Heart left ventricle (tissue), 13 donors: Measurements from ENCODE around the gene C4B.

Source experiments
- POLR2A ChIP-seq, 2 donors: fragments of 450-650 bp; IDR thresholded peaks; one replicate each; pipeline ENCODE4 v1.6.1; 2017; ENCODE audit warnings: antibody characterized with exemption in 2 of 2, mild to moderate bottlenecking in 2 of 2, moderate library complexity in 2 of 2
- TF ChIP-seq, protein P1 (sequence below), 12 donors: fragments of 200-600 bp; sonication (generic) in 4 of 12; IDR thresholded peaks; one replicate each; pipeline versions ENCODE4 v1.5.0 to v1.8.0; 2018 to 2022; ENCODE audit warnings: antibody characterized with exemption in 12 of 12, mild to moderate bottlenecking in 5 of 12
- donor health status: ischemic (EF 13 %, LVEDD 7.1; RV severe dilation, severe dysfunction).
- donor health status: DM: no; HTN: yes; CAD: no.
- donor health status: DM: no; HTN: no; CAD: no.
- donor health status: ischemic (EF 25% LVEDD 6.9; RV normal size, moderate dysfunction).
- donor health status: ischemic (EF 25% LVEDD 5.7; RV mildly dilated, moderate dysfunction).
- donor health status: ischemic (EF 35%, LVEDD 5.7; RV mildly dilated, moderate dysfunction).
- donor health status: nonischemic (EF 11% LVEDD 7.7; RV severe dilation, severe dysfunction).
- donor health status: DM: yes; HTN: yes; CAD: no.
- donor health status: PGD.
- donor health status: ischemic (EF 29% LVEDD 5.4; RV normal size, mild dysfunction).
- donor health status: nonischemic (EF 23%, LVEDD 6.1; RV moderate dilation, normal function).

- TF ChIP-seq, protein P1, sequence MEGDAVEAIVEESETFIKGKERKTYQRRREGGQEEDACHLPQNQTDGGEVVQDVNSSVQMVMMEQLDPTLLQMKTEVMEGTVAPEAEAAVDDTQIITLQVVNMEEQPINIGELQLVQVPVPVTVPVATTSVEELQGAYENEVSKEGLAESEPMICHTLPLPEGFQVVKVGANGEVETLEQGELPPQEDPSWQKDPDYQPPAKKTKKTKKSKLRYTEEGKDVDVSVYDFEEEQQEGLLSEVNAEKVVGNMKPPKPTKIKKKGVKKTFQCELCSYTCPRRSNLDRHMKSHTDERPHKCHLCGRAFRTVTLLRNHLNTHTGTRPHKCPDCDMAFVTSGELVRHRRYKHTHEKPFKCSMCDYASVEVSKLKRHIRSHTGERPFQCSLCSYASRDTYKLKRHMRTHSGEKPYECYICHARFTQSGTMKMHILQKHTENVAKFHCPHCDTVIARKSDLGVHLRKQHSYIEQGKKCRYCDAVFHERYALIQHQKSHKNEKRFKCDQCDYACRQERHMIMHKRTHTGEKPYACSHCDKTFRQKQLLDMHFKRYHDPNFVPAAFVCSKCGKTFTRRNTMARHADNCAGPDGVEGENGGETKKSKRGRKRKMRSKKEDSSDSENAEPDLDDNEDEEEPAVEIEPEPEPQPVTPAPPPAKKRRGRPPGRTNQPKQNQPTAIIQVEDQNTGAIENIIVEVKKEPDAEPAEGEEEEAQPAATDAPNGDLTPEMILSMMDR (IDR thresholded peaks at IDR 0.05): no peak
- TF ChIP-seq POLR2A (IDR thresholded peaks at IDR 0.05): no peak
These were observed 66.8 kb downstream of the C4B start for GRCh38 chr6:32081168-32081990.
